DOHH2 (cell line): Measurements from ENCODE around the gene ATE1.
"Not testable (repeated sequence)": the region's sequence is repeated elsewhere in the genome, so short reads cannot be mapped to it uniquely, and the experiment has no call there.

Experiments
- H3F3A ChIP-seq: fragments of 200-600 bp; sonication (generic), shearing (Covaris generic); 2 replicates; pipeline ENCODE4 v1.6.0; 2016; ENCODE audit warnings: antibody characterized with exemption, mild to moderate bottlenecking; ENCODE audit not compliant: control insufficient read depth, insufficient read depth
- H3K27ac ChIP-seq: fragments of 200-600 bp; sonication (generic); 2 replicates; pipeline ENCODE4 v1.5.1; 2014; ENCODE audit warnings: low read depth, mild to moderate bottlenecking, low read length, moderate library complexity
- H3K27me3 ChIP-seq: fragments of 200-600 bp; sonication (generic); 2 replicates; pipeline ENCODE4 v1.6.1; 2014; ENCODE audit warnings: mild to moderate bottlenecking, low read length, mixed read lengths; ENCODE audit not compliant: control insufficient read depth
- H3K36me3 ChIP-seq: fragments of 200-600 bp; sonication (generic); 2 replicates; pipeline ENCODE4 v1.6.1; 2014; ENCODE audit warnings: mild to moderate bottlenecking, low read length, moderate library complexity, mixed read lengths; ENCODE audit not compliant: control insufficient read depth
- H3K4me1 ChIP-seq: fragments of 200-600 bp; sonication (generic); 2 replicates; pipeline ENCODE4 v1.6.1; 2014; ENCODE audit warnings: mild to moderate bottlenecking, low read length, mixed read lengths; ENCODE audit not compliant: control insufficient read depth
- H3K4me2 ChIP-seq: fragments of 200-600 bp; sonication (generic); 2 replicates; pipeline ENCODE4 v1.6.0; 2014; ENCODE audit warnings: mild to moderate bottlenecking, low read length, moderate library complexity
- H3K4me3 ChIP-seq: fragments of 200-600 bp; sonication (generic); 2 replicates; pipeline ENCODE4 v1.5.1; 2014; ENCODE audit warnings: mild to moderate bottlenecking, low read length, mixed read lengths
- H3K79me2 ChIP-seq: fragments of 200-600 bp; sonication (generic); 2 replicates; pipeline ENCODE4 v1.6.1; 2014; ENCODE audit warnings: mild to moderate bottlenecking, low read length, mixed read lengths; ENCODE audit not compliant: control insufficient read depth
- H3K9me2 ChIP-seq: fragments of 200-600 bp; sonication (generic); replicated peaks from 2 replicates; pipeline ENCODE4 v1.6.1; 2014; ENCODE audit warnings: mild to moderate bottlenecking, low read length, mixed read lengths; ENCODE audit not compliant: control insufficient read depth
- H3K9me3 ChIP-seq: fragments of 200-600 bp; sonication (generic); 2 replicates; pipeline ENCODE4 v1.6.1; 2014; ENCODE audit warnings: antibody characterized with exemption, low read length, mixed read lengths; ENCODE audit not compliant: control insufficient read depth, insufficient read depth
- H4K20me1 ChIP-seq: fragments of 200-600 bp; sonication (generic); 2 replicates; pipeline ENCODE4 v1.6.0; 2014; ENCODE audit warnings: low read depth, mild to moderate bottlenecking, antibody characterized with exemption, low read length, moderate library complexity; ENCODE audit not compliant: control insufficient read depth, insufficient read depth
- EZH2phosphoT487 ChIP-seq: fragments of 200-600 bp; sonication (generic); IDR thresholded peaks from 2 replicates; pipeline ENCODE4 v1.6.1; 2017; ENCODE audit warnings: borderline replicate concordance, mild to moderate bottlenecking, antibody characterized with exemption, low read length, moderate library complexity, mixed read lengths
- TF ChIP-seq, protein P1 (sequence below): fragments of 200-600 bp; sonication (generic); IDR thresholded peaks from one replicate; pipeline ENCODE4 v1.5.1; 2014; ENCODE audit warnings: antibody characterized with exemption, mild to moderate bottlenecking, low read depth, low read length; ENCODE audit not compliant: poor library complexity, severe bottlenecking

Gene ATE1

DNA sequence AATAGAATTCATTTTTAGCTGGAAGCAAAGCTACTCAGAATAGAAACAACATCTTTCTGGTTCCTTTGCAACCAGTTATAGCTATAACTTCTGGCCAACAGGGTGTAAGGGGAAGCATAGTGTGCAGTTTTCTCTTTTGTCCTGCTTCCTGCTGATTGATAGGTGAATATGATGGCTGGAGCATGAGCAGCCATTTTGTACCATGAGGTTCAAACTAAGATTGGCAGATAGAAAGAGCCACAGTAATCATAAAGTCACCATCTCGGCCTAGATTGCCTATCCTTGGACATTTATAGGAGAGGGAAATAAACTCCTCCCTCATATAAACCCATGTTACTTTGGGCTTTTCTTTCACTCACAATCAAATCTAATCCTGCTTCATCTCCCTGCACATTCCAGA is 227.4 kb downstream of the ATE1 start:
- Histone ChIP-seq H3K79me2 (no peaks in the 10 kb centered on the region), H3K9me3 (no peaks in the 10 kb centered on the region), H3K4me3 (no peak overlapping the region), H3K27ac (no peak overlapping the region), H3F3A (no peaks in the 10 kb centered on the region), H3K4me1 (no peaks in the 10 kb centered on the region), H3K4me2 (no peak overlapping the region), H3K36me3 (no peaks in the 10 kb centered on the region), H4K20me1 (no peaks in the 10 kb centered on the region), H3K9me2 (no peaks in the 10 kb centered on the region), H3K27me3 (no peaks in the 10 kb centered on the region)
- TF ChIP-seq EZH2phosphoT487, result no peak
- TF ChIP-seq, protein P1, sequence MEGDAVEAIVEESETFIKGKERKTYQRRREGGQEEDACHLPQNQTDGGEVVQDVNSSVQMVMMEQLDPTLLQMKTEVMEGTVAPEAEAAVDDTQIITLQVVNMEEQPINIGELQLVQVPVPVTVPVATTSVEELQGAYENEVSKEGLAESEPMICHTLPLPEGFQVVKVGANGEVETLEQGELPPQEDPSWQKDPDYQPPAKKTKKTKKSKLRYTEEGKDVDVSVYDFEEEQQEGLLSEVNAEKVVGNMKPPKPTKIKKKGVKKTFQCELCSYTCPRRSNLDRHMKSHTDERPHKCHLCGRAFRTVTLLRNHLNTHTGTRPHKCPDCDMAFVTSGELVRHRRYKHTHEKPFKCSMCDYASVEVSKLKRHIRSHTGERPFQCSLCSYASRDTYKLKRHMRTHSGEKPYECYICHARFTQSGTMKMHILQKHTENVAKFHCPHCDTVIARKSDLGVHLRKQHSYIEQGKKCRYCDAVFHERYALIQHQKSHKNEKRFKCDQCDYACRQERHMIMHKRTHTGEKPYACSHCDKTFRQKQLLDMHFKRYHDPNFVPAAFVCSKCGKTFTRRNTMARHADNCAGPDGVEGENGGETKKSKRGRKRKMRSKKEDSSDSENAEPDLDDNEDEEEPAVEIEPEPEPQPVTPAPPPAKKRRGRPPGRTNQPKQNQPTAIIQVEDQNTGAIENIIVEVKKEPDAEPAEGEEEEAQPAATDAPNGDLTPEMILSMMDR, result no peak

DNA sequence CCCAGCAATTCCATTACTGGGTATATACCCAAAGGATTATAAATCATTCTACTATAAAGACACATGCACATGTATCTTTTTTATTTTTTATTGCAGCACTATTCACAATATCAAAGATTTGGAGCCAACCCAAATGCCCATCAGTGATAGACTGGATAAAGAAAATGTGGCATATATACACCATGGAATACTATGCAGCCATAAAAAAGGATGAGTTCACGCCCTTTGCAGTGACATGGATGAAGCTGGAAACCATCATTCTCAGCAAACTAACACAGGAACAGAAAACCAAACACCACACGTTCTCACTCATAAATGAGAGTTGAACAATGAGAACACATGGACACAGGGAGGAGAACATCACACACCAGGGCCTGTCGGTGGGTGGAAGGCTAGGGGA is 228.1 kb downstream of the ATE1 start:
- not testable (repeated sequence) for H3K4me2 ChIP-seq, H3K79me2 ChIP-seq, H3K9me3 ChIP-seq, H3K27me3 ChIP-seq, H3K27ac ChIP-seq, H3F3A ChIP-seq, H3K36me3 ChIP-seq, H3K4me3 ChIP-seq, H3K9me2 ChIP-seq, H3K4me1 ChIP-seq, H4K20me1 ChIP-seq

DNA sequence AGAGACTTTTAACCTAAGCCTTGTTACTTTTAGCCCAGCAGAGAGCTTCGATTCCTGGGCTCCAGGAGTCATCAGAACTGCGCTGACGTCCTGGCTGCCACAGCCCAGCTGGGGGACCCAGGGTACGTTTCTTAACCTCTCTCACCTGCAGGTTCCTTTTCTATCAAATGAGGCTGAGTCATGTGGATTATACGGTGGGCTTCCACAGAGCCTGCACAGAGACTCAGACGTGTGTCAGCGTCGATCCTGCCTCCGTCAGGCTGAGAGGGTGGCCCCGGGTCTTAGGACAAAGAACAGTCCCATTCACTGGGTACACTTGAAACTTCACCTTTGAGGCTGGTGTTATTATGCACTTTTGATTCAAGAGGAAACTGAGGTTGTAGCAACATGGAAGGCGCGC is 228.9 kb downstream of the ATE1 start:
- H3K79me2 ChIP-seq, result no peaks in the 10 kb centered on the region
- no peaks in the 10 kb centered on the region for H3K36me3 ChIP-seq
- H4K20me1 ChIP-seq, result no peaks in the 10 kb centered on the region
- no peaks in the 10 kb centered on the region for H3K9me3 ChIP-seq
- H3K27me3 ChIP-seq, result no peaks in the 10 kb centered on the region
- no peak overlapping the region for H3K4me3 ChIP-seq
- H3K9me2 ChIP-seq, result no peaks in the 10 kb centered on the region
- no peaks in the 10 kb centered on the region for H3K4me1 ChIP-seq
- H3K4me2 ChIP-seq, result no peak overlapping the region
- no peaks in the 10 kb centered on the region for H3F3A ChIP-seq
- TF ChIP-seq, protein P1, result no peak
- TF ChIP-seq EZH2phosphoT487, result no peak
- H3K27ac ChIP-seq, result no peak overlapping the region

DNA sequence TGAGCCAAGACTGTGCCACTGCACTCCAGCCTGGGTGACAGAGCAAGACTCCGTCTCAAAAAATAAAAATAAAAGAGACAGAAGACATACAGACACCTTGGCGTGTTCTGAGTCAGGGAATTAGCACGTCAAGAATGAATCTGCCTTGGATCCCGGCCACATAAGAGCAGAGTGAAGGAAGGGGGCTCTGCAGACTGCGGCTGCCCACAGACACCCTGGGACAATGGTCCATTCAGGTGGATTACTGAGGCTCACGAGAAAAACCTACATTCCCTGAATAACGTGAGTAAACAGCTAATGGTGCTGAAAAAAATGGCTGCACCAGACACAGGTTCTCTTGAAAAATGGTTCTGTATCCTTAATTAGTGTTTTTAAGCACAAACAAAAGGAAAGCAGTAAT is 229.5 kb downstream of the ATE1 start:
- Histone ChIP-seq H3F3A (no peaks in the 10 kb centered on the region), H3K4me1 (no peaks in the 10 kb centered on the region), H3K79me2 (no peaks in the 10 kb centered on the region), H3K4me2 (no peak overlapping the region), H3K27ac (no peak overlapping the region), H3K36me3 (no peaks in the 10 kb centered on the region), H3K9me3 (no peaks in the 10 kb centered on the region), H4K20me1 (no peaks in the 10 kb centered on the region), H3K27me3 (no peaks in the 10 kb centered on the region), H3K9me2 (no peaks in the 10 kb centered on the region), H3K4me3 (no peak overlapping the region)
- TF ChIP-seq, protein P1, result no peak
- TF ChIP-seq EZH2phosphoT487, result no peak
